Neutrophil (primary cell): ENCODE measurements around the gene SMC4.

ENCODE experiments used
- H3K27ac ChIP-seq: fragments of 200-600 bp; sonication (generic); 2 replicates; pipeline ENCODE4 v1.5.1; 2016; ENCODE audit warnings: mild to moderate bottlenecking, moderate library complexity
- H3K27me3 ChIP-seq: fragments of 200-600 bp; sonication (generic); 2 replicates; pipeline ENCODE4 v1.6.0; 2016; ENCODE audit warnings: mild to moderate bottlenecking
- H3K36me3 ChIP-seq: fragments of 200-600 bp; sonication (generic); 2 replicates; pipeline ENCODE4 v1.5.1; 2017
- H3K4me1 ChIP-seq, 2 experiments: fragments of 200-600 bp in 1 of 2; sonication (generic) in 1 of 2; 1 replicate in 1 of 2; 2 replicates in 1 of 2; pipeline versions ENCODE4 v1.5.1 to v1.6.1; 2013 to 2016; ENCODE audit warnings: low read depth in 1 of 2, low read length in 1 of 2, mild to moderate bottlenecking in 1 of 2, moderate library complexity in 1 of 2; ENCODE audit not compliant: control insufficient read depth in 1 of 2, insufficient read depth in 1 of 2
- H3K4me3 ChIP-seq, 2 experiments: fragments of 200-600 bp in 1 of 2; sonication (generic) in 1 of 2; 1 replicate in 1 of 2; 2 replicates in 1 of 2; pipeline ENCODE4 v1.5.1; 2013 to 2016; ENCODE audit warnings: low read depth in 1 of 2, low read length in 1 of 2, mild to moderate bottlenecking in 1 of 2, moderate library complexity in 1 of 2
- H3K9me3 ChIP-seq: fragments of 200-600 bp; sonication (generic); 2 replicates; pipeline ENCODE4 v1.5.1; 2016
- TF ChIP-seq, protein P1 (sequence below): fragments of 200-600 bp; sonication (generic); IDR thresholded peaks from 2 replicates; pipeline ENCODE4 v1.5.1; 2016; ENCODE audit warnings: antibody characterized with exemption

SMC4 gene

DNA sequence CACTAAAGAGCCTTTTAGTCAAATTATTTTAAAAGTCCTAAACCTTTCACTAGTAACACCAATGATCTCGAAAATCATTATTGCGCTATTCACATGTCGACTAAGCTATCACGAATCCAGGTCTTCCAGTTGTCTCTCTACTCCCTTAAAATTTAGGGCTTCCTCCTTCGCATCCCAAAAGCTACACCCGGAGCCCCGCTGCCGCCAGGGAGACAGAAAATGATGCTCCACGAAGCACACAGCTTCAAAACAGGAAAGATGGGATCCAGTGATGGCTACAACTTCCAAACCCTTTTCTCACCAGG, 678 bp upstream of the SMC4 start:
- Histone ChIP-seq H3K27me3 (no peaks in the 10 kb centered on the region), H3K9me3 (no peaks in the 10 kb centered on the region), H3K36me3 (no peaks in the 10 kb centered on the region), H3K4me3 (peak overlapping the region; percentile 84 to 94), H3K4me1 (peaks cover 37% of the 10 kb centered on the region in 2 experiments), H3K27ac (peak overlapping the region; percentile 86)
- TF ChIP-seq, protein P1, sequence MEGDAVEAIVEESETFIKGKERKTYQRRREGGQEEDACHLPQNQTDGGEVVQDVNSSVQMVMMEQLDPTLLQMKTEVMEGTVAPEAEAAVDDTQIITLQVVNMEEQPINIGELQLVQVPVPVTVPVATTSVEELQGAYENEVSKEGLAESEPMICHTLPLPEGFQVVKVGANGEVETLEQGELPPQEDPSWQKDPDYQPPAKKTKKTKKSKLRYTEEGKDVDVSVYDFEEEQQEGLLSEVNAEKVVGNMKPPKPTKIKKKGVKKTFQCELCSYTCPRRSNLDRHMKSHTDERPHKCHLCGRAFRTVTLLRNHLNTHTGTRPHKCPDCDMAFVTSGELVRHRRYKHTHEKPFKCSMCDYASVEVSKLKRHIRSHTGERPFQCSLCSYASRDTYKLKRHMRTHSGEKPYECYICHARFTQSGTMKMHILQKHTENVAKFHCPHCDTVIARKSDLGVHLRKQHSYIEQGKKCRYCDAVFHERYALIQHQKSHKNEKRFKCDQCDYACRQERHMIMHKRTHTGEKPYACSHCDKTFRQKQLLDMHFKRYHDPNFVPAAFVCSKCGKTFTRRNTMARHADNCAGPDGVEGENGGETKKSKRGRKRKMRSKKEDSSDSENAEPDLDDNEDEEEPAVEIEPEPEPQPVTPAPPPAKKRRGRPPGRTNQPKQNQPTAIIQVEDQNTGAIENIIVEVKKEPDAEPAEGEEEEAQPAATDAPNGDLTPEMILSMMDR = no peak

DNA sequence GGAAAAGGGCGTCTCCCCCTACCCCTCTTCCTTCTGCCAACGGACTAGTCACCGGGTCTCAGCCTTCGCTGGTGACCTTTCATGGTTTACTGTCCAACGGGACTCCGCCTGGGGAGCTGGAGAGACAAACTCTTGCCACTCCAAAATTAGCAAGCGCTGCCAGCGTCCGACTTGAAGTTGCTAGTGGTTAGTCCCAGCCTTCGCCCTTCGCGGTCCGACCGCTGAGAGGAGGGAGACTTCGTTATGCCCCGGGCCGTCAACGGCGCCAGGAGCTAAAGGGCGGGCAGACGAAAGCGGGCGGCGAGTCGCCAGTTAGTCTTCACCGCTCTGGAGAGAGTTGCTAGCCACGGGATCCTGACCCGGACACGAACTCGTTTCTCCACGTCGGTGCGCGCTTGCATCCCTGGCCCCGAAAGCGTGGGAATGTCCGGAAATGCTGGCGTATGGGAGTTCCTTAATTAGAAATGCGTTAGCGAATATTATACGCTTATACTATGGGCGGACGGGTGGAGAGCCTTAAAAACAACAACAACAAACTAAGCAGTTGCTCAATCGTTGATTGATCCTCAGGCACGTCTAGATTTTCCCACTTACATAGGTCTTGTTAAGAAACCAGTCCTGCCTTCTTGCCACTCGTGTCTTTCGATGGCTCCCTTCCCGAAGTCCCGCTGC, 716 bp downstream of the SMC4 start:
- TF ChIP-seq, protein P1 = no peak
- Histone ChIP-seq H3K9me3 (no peaks in the 10 kb centered on the region), H3K27ac (peak overlapping the region; percentile 86), H3K4me1 (peaks cover 37 to 43% of the 10 kb centered on the region in 2 experiments), H3K27me3 (no peaks in the 10 kb centered on the region), H3K36me3 (no peaks in the 10 kb centered on the region), H3K4me3 (peak overlapping the region; percentile 84 to 94)

DNA sequence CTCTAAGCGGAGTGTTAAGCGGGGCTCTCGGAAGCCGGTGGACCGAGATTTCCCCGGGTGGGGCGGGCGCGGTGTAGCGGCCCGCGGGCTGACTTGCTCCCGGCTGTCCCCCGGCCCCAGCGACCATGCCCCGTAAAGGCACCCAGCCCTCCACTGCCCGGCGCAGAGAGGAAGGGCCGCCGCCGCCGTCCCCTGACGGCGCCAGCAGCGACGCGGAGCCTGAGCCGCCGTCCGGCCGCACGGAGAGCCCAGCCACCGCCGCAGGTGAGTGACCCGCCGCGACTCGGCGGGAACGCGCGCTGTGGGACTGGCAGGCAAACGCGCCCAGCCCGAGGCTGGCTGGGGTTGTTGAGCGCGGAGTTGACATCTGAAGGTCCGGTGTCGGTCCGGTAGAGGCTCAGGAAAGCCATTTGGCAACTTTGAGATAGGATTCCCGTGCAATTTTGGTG, 1.3 kb downstream of the SMC4 start:
- peaks cover 5% of the 10 kb centered on the region for H3K36me3 ChIP-seq
- H3K9me3 ChIP-seq = no peaks in the 10 kb centered on the region
- TF ChIP-seq, protein P1 = no peak
- H3K4me3 ChIP-seq = peak overlapping the region; percentile 84 to 94
- H3K27me3 ChIP-seq = no peaks in the 10 kb centered on the region
- H3K27ac ChIP-seq = peak overlapping the region; percentile 86
- peaks cover 37 to 43% of the 10 kb centered on the region in 2 experiments for H3K4me1 ChIP-seq

DNA sequence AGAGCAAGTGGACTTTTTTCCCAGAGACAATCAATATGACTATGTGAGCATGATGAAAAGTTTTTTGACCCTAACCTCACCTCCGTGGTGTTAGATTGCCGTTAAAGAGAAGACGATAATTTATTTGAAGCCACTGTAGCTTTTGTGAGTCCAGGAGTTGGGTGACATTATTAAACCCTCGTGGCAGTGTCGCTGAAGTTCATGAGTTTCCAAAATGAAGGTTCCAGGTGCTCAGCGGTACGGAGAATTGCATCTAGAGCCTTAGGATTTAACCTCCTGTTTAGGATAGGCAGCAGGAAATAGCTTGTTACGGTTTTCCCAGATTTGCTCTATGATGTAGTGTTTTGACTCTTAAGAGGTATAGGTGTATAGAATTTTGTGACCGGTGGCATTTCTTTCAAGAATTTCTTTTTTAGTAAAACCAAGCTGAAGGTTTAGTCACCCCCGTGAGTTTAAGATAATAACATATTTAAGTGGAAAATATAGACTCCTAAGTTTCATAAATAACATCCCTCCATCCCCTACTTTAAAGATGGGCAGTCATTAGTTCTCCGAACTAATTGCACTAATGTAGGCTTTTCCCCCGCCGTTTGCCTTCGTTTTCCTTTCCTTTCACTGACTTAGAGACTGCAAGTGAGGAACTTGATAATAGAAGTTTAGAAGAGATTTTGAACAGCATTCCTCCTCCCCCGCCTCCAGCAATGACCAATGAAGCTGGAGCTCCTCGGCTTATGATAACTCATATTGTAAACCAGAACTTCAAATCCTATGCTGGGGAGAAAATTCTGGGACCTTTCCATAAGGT, 2.0 kb downstream of the SMC4 start:
- H3K27ac ChIP-seq = peak overlapping the region; percentile 86
- H3K9me3 ChIP-seq = no peaks in the 10 kb centered on the region
- peak overlapping the region; percentile 84 to 94 for H3K4me3 ChIP-seq
- H3K36me3 ChIP-seq = peaks cover 10% of the 10 kb centered on the region
- peaks cover 37 to 43% of the 10 kb centered on the region in 2 experiments for H3K4me1 ChIP-seq
- H3K27me3 ChIP-seq = no peaks in the 10 kb centered on the region
- TF ChIP-seq, protein P1 = no peak

DNA sequence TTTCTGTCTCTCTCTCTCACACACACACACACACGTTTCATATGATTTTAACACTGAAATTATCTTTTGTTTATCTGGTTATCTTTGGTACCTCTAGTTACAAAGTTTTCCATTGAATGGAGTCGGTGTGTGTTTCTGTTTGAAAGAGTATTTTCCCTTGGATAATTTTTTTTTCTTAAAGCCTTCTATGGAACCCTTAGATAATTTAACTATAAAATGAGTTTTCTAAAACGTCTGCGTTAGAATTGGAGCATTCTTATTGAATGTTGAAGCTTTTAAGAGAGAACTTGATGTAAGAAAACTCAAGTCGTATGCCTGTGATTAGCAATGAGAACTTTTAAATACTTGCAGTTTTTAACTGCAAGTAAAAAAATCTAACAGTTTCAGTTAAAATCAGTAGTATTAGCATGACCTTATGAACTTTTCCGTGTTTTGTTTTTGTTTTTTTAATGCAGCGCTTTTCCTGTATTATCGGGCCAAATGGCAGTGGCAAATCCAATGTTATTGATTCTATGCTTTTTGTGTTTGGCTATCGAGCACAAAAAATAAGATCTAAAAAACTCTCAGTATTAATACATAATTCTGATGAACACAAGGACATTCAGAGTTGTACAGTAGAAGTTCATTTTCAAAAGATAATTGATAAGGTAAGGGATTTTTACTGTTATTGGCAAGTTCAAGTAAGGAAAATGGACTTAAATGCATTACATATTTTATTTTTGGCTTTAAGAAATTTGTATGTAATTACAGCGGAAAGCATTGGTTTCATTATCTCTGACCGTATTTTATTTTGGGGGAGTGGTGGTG, 3.0 kb downstream of the SMC4 start:
- H3K27ac ChIP-seq = no peak overlapping the region
- no peaks in the 10 kb centered on the region for H3K9me3 ChIP-seq
- H3K27me3 ChIP-seq = no peaks in the 10 kb centered on the region
- TF ChIP-seq, protein P1 = no peak
- peaks cover 10% of the 10 kb centered on the region for H3K36me3 ChIP-seq
- no peak overlapping the region for H3K4me3 ChIP-seq
- peaks cover 37 to 43% of the 10 kb centered on the region in 2 experiments for H3K4me1 ChIP-seq
